ENCODE measurements around the gene ASTL. TPM values are rescaled to one million over a fixed set of nuclear protein-coding genes. Genes with fewer than 3 reads are reported as not detected.

The ASTL gene
- polyA plus RNA-seq, 10 donors: 0.11 to 0.23 (median 0.18) TPM; not detected in 5

GRCh38 chr2:96130483-96130882 is 7.8 kb downstream of the ASTL start:
- DNase-seq: no peak

GRCh38 chr2:96129528-96130120 is 8.7 kb downstream of the ASTL start:
- no peak for DNase-seq

GRCh38 chr2:96128456-96128855 is 9.8 kb downstream of the ASTL start:
- DNase-seq: no peak

GRCh38 chr2:96124406-96125265 is 13.7 kb downstream of the ASTL start:
- DNase-seq: no peak

- no peak for DNase-seq
Measured at GRCh38 chr2:96123936-96124335, 14.4 kb downstream of the ASTL start.

- no peak for DNase-seq
Measured at GRCh38 chr2:96123290-96123689, 15.0 kb downstream of the ASTL start.

GRCh38 chr2:96122391-96122790 is 15.9 kb downstream of the ASTL start:
- DNase-seq: no peak

GRCh38 chr2:96121414-96121813 is 16.9 kb downstream of the ASTL start:
- DNase-seq: no peak

- no peak for DNase-seq
Measured at GRCh38 chr2:96120991-96121390, 17.3 kb downstream of the ASTL start.

- DNase-seq: no peak
Measured at GRCh38 chr2:96120091-96120720, 18.1 kb downstream of the ASTL start.

- no peak for DNase-seq
Measured at GRCh38 chr2:96119389-96119751, 18.9 kb downstream of the ASTL start.

GRCh38 chr2:96118698-96119388 is 19.5 kb downstream of the ASTL start:
- DNase-seq: no peak

- no peak for DNase-seq
Measured at GRCh38 chr2:96117701-96118588, 20.4 kb downstream of the ASTL start.

GRCh38 chr2:96116879-96117533 is 21.3 kb downstream of the ASTL start:
- peak; percentile 43 to 81 (median 68) for DNase-seq

- DNase-seq: peak in 2 of 3 donors; percentile 59 to 86
Measured at GRCh38 chr2:96116424-96116878, 21.9 kb downstream of the ASTL start, which contains the start of gene ADRA2B. TSS of gene ADRA2B (minus strand) at chr2:96116571. CDS start at chr2:96116149, 422 bp downstream.

- DNase-seq: no peak
Measured at GRCh38 chr2:96115631-96116423, 22.5 kb downstream of the ASTL start.

GRCh38 chr2:96114903-96115581 is 23.3 kb downstream of the ASTL start:
- DNase-seq: no peak

GRCh38 chr2:96114546-96114902 is 23.8 kb downstream of the ASTL start:
- DNase-seq: no peak

- DNase-seq: no peak
Measured at GRCh38 chr2:96113951-96114350, 24.4 kb downstream of the ASTL start.

Measured in muscle of back (tissue), 11 donors.